IMR-90 (cell line): ENCODE measurements around the gene IQCM. TPM values are rescaled to one million over a fixed set of nuclear protein-coding genes. Genes with fewer than 3 reads are reported as not detected.

Experiments used
- ATAC-seq: fragments of 200-7000 bp; cut with Tn5 transposase; 2 replicates; pipeline ENCODE4 v1.9.1; 2020; ENCODE audit warnings: low read depth, mild to moderate bottlenecking, moderate library complexity
- BruUV-seq: library from RNA; stranded (reverse); fragments of 400-500 nt; replicated peaks from 2 replicates; lab custom pipeline; 2021; lab: Mats Ljungman, UMichigan
- CTCF ChIA-PET: fragments of 300-600 bp; formaldehyde crosslinking; extraction: SDS; loops from one replicate; lab custom pipeline; 2021; ENCODE audit warnings: antibody characterized with exemption; lab: Yijun Ruan, JAX
- POLR2A ChIA-PET: fragments of 300-600 bp; sonication (Branson Sonifier 250); formaldehyde crosslinking; loops from one replicate; lab custom pipeline; 2022; ENCODE audit warnings: antibody characterized with exemption; ENCODE audit not compliant: unreplicated experiment; lab: Charles Lee
- DNase-seq: peaks from one replicate; pipeline ENCODE4 v3.0.0; 2013
- H2AFZ ChIP-seq: replicated peaks from 2 replicates; pipeline ENCODE3; 2013; ENCODE audit warnings: low read length, mild to moderate bottlenecking; ENCODE audit not compliant: poor library complexity
- H2AK5ac ChIP-seq: 2 replicates; pipeline ENCODE4 v1.6.1; 2013; ENCODE audit warnings: low read depth, low read length, inconsistent platforms
- H2AK9ac ChIP-seq: replicated peaks from 2 replicates; pipeline ENCODE3; 2013; ENCODE audit warnings: mild to moderate bottlenecking, low read depth, low read length, moderate library complexity; ENCODE audit not compliant: poor library complexity
- H2BK120ac ChIP-seq: 2 replicates; pipeline ENCODE4 v1.6.1; 2013; ENCODE audit warnings: low read depth, low read length, inconsistent platforms
- H2BK15ac ChIP-seq: 3 replicates; pipeline ENCODE4 v1.6.1; 2013; ENCODE audit warnings: low read depth, low read length, inconsistent platforms
- H2BK20ac ChIP-seq: 2 replicates; pipeline ENCODE4 v1.6.1; 2013; ENCODE audit warnings: low read depth, mild to moderate bottlenecking, inconsistent platforms, low read length, moderate library complexity
- H2BK5ac ChIP-seq: 2 replicates; pipeline ENCODE4 v1.6.1; 2013; ENCODE audit warnings: mild to moderate bottlenecking, low read depth, low read length, inconsistent platforms; ENCODE audit not compliant: poor library complexity, severe bottlenecking
- H3K14ac ChIP-seq: replicated peaks from 2 replicates; pipeline ENCODE4 v1.6.1; 2013; ENCODE audit warnings: low read depth, low read length, inconsistent platforms
- H3K18ac ChIP-seq: 2 replicates; pipeline ENCODE4 v1.6.1; 2013; ENCODE audit warnings: low read depth, low read length, control low read depth
- H3K23ac ChIP-seq: 2 replicates; pipeline ENCODE4 v1.6.1; 2013; ENCODE audit warnings: low read depth, low read length, inconsistent platforms
- H3K27ac ChIP-seq: 2 replicates; pipeline ENCODE4 v1.5.1; 2013; ENCODE audit warnings: mild to moderate bottlenecking, control low read depth, low read length; ENCODE audit not compliant: insufficient read depth
- H3K27me3 ChIP-seq: 2 replicates; pipeline ENCODE4 v1.6.1; 2013; ENCODE audit warnings: low read length; ENCODE audit not compliant: control insufficient read depth, insufficient read depth
- H3K36me3 ChIP-seq: 2 replicates; pipeline ENCODE4 v1.6.1; 2013; ENCODE audit warnings: low read length, mixed read lengths; ENCODE audit not compliant: control insufficient read depth, insufficient read depth
- H3K4ac ChIP-seq: 2 replicates; pipeline ENCODE4 v1.6.1; 2013; ENCODE audit warnings: low read depth, low read length, inconsistent platforms
- H3K4me1 ChIP-seq: 2 replicates; pipeline ENCODE4 v1.6.1; 2013; ENCODE audit warnings: low read length, mixed read lengths; ENCODE audit not compliant: control insufficient read depth, insufficient read depth
- H3K4me2 ChIP-seq: 2 replicates; pipeline ENCODE4 v1.6.1; 2013; ENCODE audit warnings: low read depth, mild to moderate bottlenecking, control low read depth, low read length, moderate library complexity
- H3K4me3 ChIP-seq: 2 replicates; pipeline ENCODE4 v1.5.1; 2013; ENCODE audit warnings: low read depth, mild to moderate bottlenecking, control low read depth, low read length, moderate library complexity; ENCODE audit not compliant: insufficient read depth
- H3K56ac ChIP-seq: 2 replicates; pipeline ENCODE4 v1.6.1; 2013; ENCODE audit warnings: low read length, inconsistent platforms; ENCODE audit not compliant: insufficient read depth; ENCODE audit errors: extremely low read depth
- H3K79me1 ChIP-seq, 2 experiments: 2 replicates each; pipeline ENCODE4 v1.6.1; 2013; ENCODE audit warnings: low read length in 2 of 2, inconsistent platforms in 1 of 2, low read depth in 1 of 2
- H3K9ac ChIP-seq: 2 replicates; pipeline ENCODE4 v1.6.1; 2013; ENCODE audit warnings: low read depth, low read length, control low read depth
- H3K9me1 ChIP-seq: 2 replicates; pipeline ENCODE4 v1.6.1; 2013; ENCODE audit warnings: low read length, inconsistent platforms; ENCODE audit not compliant: insufficient read depth
- H3K9me3 ChIP-seq: 2 replicates; pipeline ENCODE4 v1.6.1; 2013; ENCODE audit warnings: low read length; ENCODE audit not compliant: control insufficient read depth, insufficient read depth
- H4K20me1 ChIP-seq: 2 replicates; pipeline ENCODE4 v1.6.1; 2013; ENCODE audit warnings: low read length, inconsistent platforms; ENCODE audit not compliant: insufficient read depth
- H4K5ac ChIP-seq: 2 replicates; pipeline ENCODE4 v1.6.1; 2013; ENCODE audit warnings: mild to moderate bottlenecking, low read depth, low read length, control low read depth
- H4K8ac ChIP-seq, 2 experiments: 2 replicates each; pipeline ENCODE4 v1.6.1; 2013; ENCODE audit warnings: low read depth in 2 of 2, low read length in 2 of 2, control low read depth in 1 of 2, inconsistent platforms in 1 of 2
- H4K91ac ChIP-seq: 2 replicates; pipeline ENCODE4 v1.6.1; 2013; ENCODE audit warnings: low read depth, low read length, inconsistent platforms; ENCODE audit not compliant: insufficient read depth
- BHLHE40 ChIP-seq: fragments of 150-350 bp; IDR thresholded peaks from 2 replicates; pipeline ENCODE4 v1.6.1; 2016; ENCODE audit warnings: mild to moderate bottlenecking, low read depth, low read length
- CEBPB ChIP-seq: IDR thresholded peaks from 2 replicates; pipeline ENCODE4 v1.6.1; 2012; ENCODE audit warnings: low read depth, low read length, improper control_type of control experiment
- CHD1 ChIP-seq: IDR thresholded peaks from 2 replicates; pipeline ENCODE4 v1.6.1; 2012; ENCODE audit warnings: low read depth, low read length, improper control_type of control experiment
- FOS ChIP-seq: fragments of 150-350 bp; IDR thresholded peaks from 2 replicates; pipeline ENCODE4 v1.6.1; 2016; ENCODE audit warnings: low read depth, low read length
- MAFK ChIP-seq: IDR thresholded peaks from 2 replicates; pipeline ENCODE4 v1.6.1; 2012; ENCODE audit warnings: low read depth, low read length, improper control_type of control experiment
- MAZ ChIP-seq: IDR thresholded peaks from 2 replicates; pipeline ENCODE4 v1.6.1; 2012; ENCODE audit warnings: low read depth, mild to moderate bottlenecking, low read length, improper control_type of control experiment, moderate library complexity, borderline replicate concordance
- MXI1 ChIP-seq: IDR thresholded peaks from 2 replicates; pipeline ENCODE4 v1.6.1; 2012; ENCODE audit warnings: low read depth, mild to moderate bottlenecking, low read length, moderate library complexity, borderline replicate concordance
- NFE2L2 ChIP-seq: fragments of 150-350 bp; IDR thresholded peaks from 2 replicates; pipeline ENCODE4 v1.6.1; 2016; ENCODE audit warnings: low read depth, mild to moderate bottlenecking, low read length
- POLR2A ChIP-seq: IDR thresholded peaks from 2 replicates; pipeline ENCODE4 v1.6.1; 2012; ENCODE audit warnings: mild to moderate bottlenecking, low read depth, low read length
- RCOR1 ChIP-seq: IDR thresholded peaks from 2 replicates; pipeline ENCODE4 v1.6.1; 2012; ENCODE audit warnings: mild to moderate bottlenecking, low read length, improper control_type of control experiment; ENCODE audit not compliant: insufficient replicate concordance
- RFX5 ChIP-seq: IDR thresholded peaks from 2 replicates; pipeline ENCODE4 v1.8.0; 2012; ENCODE audit warnings: low read depth, mild to moderate bottlenecking, low read length, moderate library complexity
- SMC3 ChIP-seq: fragments of 150-350 bp; IDR thresholded peaks from 2 replicates; pipeline ENCODE4 v1.6.1; 2016; ENCODE audit warnings: low read depth, mild to moderate bottlenecking, antibody characterized with exemption, low read length, moderate library complexity
- WGBS, 2 experiments: methylation state at CpG; one replicate each; pipeline versions ENCODE4 v1.1.5 to v1.1.7; 2013; ENCODE audit warnings: missing lambda C conversion rate in 2 of 2; ENCODE audit not compliant: insufficient read length in 1 of 2; ENCODE audit errors: extremely low coverage in 2 of 2; 5-methylcytosine and 5-hydroxymethylcytosine counted together
- dilution Hi-C: fragments of 300-500 bp; cut with HindIII; formaldehyde crosslinking; loops from one replicate; pipeline ENCODE4 v1.14.3; 2018; ENCODE audit warnings: low sequenced_read_pairs; ENCODE audit not compliant: unreplicated experiment
- in situ Hi-C: fragments of 300-500 bp; cut with MboI; formaldehyde crosslinking; loops from 3 replicates; pipeline ENCODE4 v1.14.3; 2019; ENCODE audit warnings: low sequenced_read_pairs, inconsistent platforms, mixed read lengths
- intact Hi-C: fragments of 100-400 bp; cut with micrococcal nuclease; formaldehyde crosslinking; loops from 2 replicates; pipeline ENCODE4 v1.10.0; 2022
- polyA plus RNA-seq, 3 experiments: library from polyadenylated mRNA; depleted of rRNA; stranded (reverse); fragments of >200 nt; gene quantifications; 2 replicates each; pipeline ENCODE4 v1.2.3, GENCODE V29; 2012; ENCODE audit warnings: low replicate concordance in 1 of 3
- total RNA-seq: library from RNA; depleted of rRNA; stranded (reverse); fragments of >200 nt; gene quantifications from 2 replicates; pipeline ENCODE4 v1.2.3, GENCODE V29; 2012
- TF ChIP-seq, protein P1 (sequence below): fragments of 150-350 bp; IDR thresholded peaks from 2 replicates; pipeline ENCODE4 v1.6.1; 2017; ENCODE audit warnings: mild to moderate bottlenecking, antibody characterized with exemption, low read length, low read depth
- TF ChIP-seq, protein P2 (sequence below): fragments of 150-350 bp; IDR thresholded peaks from 2 replicates; pipeline ENCODE4 v1.6.1; 2016; ENCODE audit warnings: low read depth, mild to moderate bottlenecking, low read length, moderate library complexity, borderline replicate concordance
- TF ChIP-seq, protein P3 (sequence below): conservative IDR thresholded peaks from 2 replicates; pipeline ENCODE4 v1.5.1; 2012; ENCODE audit warnings: mild to moderate bottlenecking, low read depth, low read length, improper control_type of control experiment

IQCM gene
- total and polyA plus RNA-seq, 2 of the 4 experiments (the other 2 are of a cell fraction): not detected

DNA sequence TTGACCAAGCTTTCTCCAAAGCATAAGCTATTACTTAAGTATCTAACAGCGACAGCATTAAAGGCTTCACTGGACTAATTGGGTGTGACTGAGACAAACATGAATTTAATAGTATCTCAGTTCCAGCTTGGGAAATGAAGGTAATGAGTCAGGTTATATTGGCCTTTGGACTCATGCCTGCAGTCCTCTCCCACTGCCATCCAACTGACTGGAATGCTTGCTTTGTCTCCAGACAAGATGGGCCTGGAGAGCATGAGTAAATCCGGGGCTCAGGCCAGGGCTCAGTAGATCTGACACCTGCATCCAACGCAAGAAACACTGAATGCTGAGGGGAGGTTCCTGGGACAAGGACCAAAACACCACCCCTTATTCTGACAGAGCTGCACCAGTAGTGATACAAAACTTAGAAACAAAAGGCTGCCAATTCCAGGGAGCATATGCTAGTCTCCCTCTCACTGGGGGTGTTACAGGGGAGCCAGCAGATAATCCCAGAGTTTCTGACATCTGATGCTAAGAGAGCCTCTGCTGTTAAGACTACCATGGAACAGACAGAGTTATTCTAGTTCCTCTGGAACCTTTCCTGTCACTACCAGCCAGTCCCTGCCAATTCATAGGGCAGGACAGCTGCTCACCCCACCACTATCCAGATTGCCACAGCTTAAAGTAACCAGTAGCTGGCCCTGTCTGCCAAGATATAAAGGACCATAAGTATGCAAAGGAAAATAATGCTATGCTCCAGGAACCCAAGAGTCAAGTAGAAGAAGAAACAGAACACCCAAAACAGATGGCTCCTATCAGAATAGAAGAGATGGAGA lies 293.8 kb downstream of the IQCM start:
- POLR2A ChIA-PET: no interaction called here
- Histone ChIP-seq H2AFZ (no peak overlapping the region), H3K4me2 (no peak overlapping the region), H3K36me3 (no peaks in the 10 kb centered on the region), H3K27me3 (no peaks in the 10 kb centered on the region), H3K4me1 (no peaks in the 10 kb centered on the region), H3K4ac (no peak overlapping the region), H3K9me3 (no peaks in the 10 kb centered on the region), H3K14ac (no peak overlapping the region), H3K27ac (no peak overlapping the region), H4K8ac (no peak overlapping the region), H3K9me1 (no peaks in the 10 kb centered on the region), H2BK15ac (no peak overlapping the region), H4K5ac (no peak overlapping the region), H3K56ac (no peak overlapping the region), H2BK5ac (no peak overlapping the region), H3K18ac (no peak overlapping the region), H3K9ac (no peak overlapping the region), H2AK9ac (no peak overlapping the region), H2BK20ac (no peak overlapping the region), H2AK5ac (no peak overlapping the region), H4K91ac (no peak overlapping the region), H3K79me1 (no peaks in the 10 kb centered on the region), H3K23ac (no peak overlapping the region), H3K4me3 (no peak overlapping the region), H4K20me1 (no peaks in the 10 kb centered on the region), H2BK120ac (no peak overlapping the region)
- ATAC-seq (no peak), DNase-seq (no peak)
- in situ Hi-C loops (no loop called here), dilution Hi-C loops (no loop called here), intact Hi-C loops (no loop called here)
- CTCF ChIA-PET: no interaction called here
- TF ChIP-seq, protein P1, sequence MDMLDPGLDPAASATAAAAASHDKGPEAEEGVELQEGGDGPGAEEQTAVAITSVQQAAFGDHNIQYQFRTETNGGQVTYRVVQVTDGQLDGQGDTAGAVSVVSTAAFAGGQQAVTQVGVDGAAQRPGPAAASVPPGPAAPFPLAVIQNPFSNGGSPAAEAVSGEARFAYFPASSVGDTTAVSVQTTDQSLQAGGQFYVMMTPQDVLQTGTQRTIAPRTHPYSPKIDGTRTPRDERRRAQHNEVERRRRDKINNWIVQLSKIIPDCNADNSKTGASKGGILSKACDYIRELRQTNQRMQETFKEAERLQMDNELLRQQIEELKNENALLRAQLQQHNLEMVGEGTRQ: no peak
- TF ChIP-seq BHLHE40: no peak
- no peak for TF ChIP-seq CHD1
- TF ChIP-seq MAFK: no peak
- TF ChIP-seq NFE2L2: no peak
- TF ChIP-seq, protein P2, sequence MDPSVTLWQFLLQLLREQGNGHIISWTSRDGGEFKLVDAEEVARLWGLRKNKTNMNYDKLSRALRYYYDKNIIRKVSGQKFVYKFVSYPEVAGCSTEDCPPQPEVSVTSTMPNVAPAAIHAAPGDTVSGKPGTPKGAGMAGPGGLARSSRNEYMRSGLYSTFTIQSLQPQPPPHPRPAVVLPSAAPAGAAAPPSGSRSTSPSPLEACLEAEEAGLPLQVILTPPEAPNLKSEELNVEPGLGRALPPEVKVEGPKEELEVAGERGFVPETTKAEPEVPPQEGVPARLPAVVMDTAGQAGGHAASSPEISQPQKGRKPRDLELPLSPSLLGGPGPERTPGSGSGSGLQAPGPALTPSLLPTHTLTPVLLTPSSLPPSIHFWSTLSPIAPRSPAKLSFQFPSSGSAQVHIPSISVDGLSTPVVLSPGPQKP: no peak
- TF ChIP-seq, protein P3, sequence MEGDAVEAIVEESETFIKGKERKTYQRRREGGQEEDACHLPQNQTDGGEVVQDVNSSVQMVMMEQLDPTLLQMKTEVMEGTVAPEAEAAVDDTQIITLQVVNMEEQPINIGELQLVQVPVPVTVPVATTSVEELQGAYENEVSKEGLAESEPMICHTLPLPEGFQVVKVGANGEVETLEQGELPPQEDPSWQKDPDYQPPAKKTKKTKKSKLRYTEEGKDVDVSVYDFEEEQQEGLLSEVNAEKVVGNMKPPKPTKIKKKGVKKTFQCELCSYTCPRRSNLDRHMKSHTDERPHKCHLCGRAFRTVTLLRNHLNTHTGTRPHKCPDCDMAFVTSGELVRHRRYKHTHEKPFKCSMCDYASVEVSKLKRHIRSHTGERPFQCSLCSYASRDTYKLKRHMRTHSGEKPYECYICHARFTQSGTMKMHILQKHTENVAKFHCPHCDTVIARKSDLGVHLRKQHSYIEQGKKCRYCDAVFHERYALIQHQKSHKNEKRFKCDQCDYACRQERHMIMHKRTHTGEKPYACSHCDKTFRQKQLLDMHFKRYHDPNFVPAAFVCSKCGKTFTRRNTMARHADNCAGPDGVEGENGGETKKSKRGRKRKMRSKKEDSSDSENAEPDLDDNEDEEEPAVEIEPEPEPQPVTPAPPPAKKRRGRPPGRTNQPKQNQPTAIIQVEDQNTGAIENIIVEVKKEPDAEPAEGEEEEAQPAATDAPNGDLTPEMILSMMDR: no peak
- TF ChIP-seq SMC3: no peak
- no peak for TF ChIP-seq FOS
- TF ChIP-seq RFX5: no peak
- TF ChIP-seq CEBPB: no peak
- no peak for TF ChIP-seq MXI1
- TF ChIP-seq MAZ: no peak
- no peak for TF ChIP-seq RCOR1
- no peak for TF ChIP-seq POLR2A
- no TSS peak for BruUV-seq
- no CpG with 5 or more reads among the region's 3 CpGs for WGBS, 2 experiments
